Tibial nerve (tissue), 4 donors: ENCODE results near the gene UBE2E1. TPM values are rescaled to one million over a fixed set of nuclear protein-coding genes. Genes with fewer than 3 reads are reported as not detected.

Experiments used
- DNase-seq, 2 donors: peaks; one replicate each; pipeline ENCODE4 v3.0.0-alpha.2; 2019; ENCODE audit warnings: low spot score in 2 of 2
- H3K27ac ChIP-seq, 4 donors: fragments of 200-600 bp; sonication (generic) in 3 of 4; one replicate each; pipeline ENCODE4 v1.5.1; 2017 to 2019; ENCODE audit warnings: mild to moderate bottlenecking in 1 of 4
- H3K27me3 ChIP-seq, 2 donors: fragments of 200-600 bp; sonication (generic) in 1 of 2; one replicate each; pipeline versions ENCODE4 v1.5.1 to v1.6.0; 2017 to 2019
- H3K36me3 ChIP-seq, 3 donors: fragments of 200-600 bp; sonication (generic); one replicate each; pipeline ENCODE4 v1.5.1; 2018 to 2019
- H3K4me1 ChIP-seq, 4 donors: fragments of 200-600 bp; sonication (generic) in 3 of 4; one replicate each; pipeline ENCODE4 v1.5.1; 2017 to 2019
- H3K4me3 ChIP-seq, 4 donors: fragments of 200-600 bp; sonication (generic) in 3 of 4; one replicate each; pipeline ENCODE4 v1.5.1; 2017 to 2019; ENCODE audit warnings: mild to moderate bottlenecking in 1 of 4, moderate library complexity in 1 of 4
- H3K9me3 ChIP-seq, 4 donors: fragments of 200-600 bp; sonication (generic) in 3 of 4; one replicate each; pipeline ENCODE4 v1.5.1; 2017 to 2019
- EP300 ChIP-seq, 2 donors: sonication (generic); formaldehyde crosslinking; IDR thresholded peaks; one replicate each; pipeline ENCODE4 v1.6.1; 2017; ENCODE audit warnings: antibody characterized with exemption in 2 of 2, mild to moderate bottlenecking in 1 of 2
- POLR2A ChIP-seq, 2 donors: fragments of 450-650 bp; IDR thresholded peaks; one replicate each; pipeline ENCODE4 v1.6.1; 2017; ENCODE audit warnings: antibody characterized with exemption in 2 of 2, mild to moderate bottlenecking in 2 of 2, moderate library complexity in 2 of 2
- WGBS, 2 donors: methylation state at CpG; one replicate each; pipeline ENCODE4 v1.1.5; 2018; 5-methylcytosine and 5-hydroxymethylcytosine counted together
- total RNA-seq, 4 donors: library from RNA; depleted of rRNA; stranded (reverse); fragments of >200 nt; gene quantifications; one replicate each; pipeline ENCODE4 v1.1.0, GENCODE V29; 2016
- TF ChIP-seq, protein P1 (sequence below), 5 experiments: fragments of 200-600 bp in 3 of 5; fragments of 450-650 bp in 2 of 5; sonication (generic) in 3 of 5; IDR thresholded peaks; one replicate each; pipeline ENCODE4 v1.5.1; 2016 to 2019; ENCODE audit warnings: antibody characterized with exemption in 5 of 5, mild to moderate bottlenecking in 3 of 5, moderate library complexity in 2 of 5

Gene UBE2E1
- total RNA-seq, 4 donors from 2014 or later = 55.1 to 132 (median 99.5) TPM

- H3K4me1 ChIP-seq = no peaks in the 10 kb centered on the region
- H3K27me3 ChIP-seq = no peaks in the 10 kb centered on the region
- 74 to 87% methylated on average over 1 of the region's 1 CpG for WGBS, 2 donors
- DNase-seq = no peak
- no peak overlapping the region for H3K4me3 ChIP-seq
- H3K9me3 ChIP-seq = peaks cover 0 to 4% (median 0%) of the 10 kb centered on the region in 4 donors
- H3K27ac ChIP-seq = no peak overlapping the region
- no peak for TF ChIP-seq EP300 (IDR thresholded peaks at IDR 0.05)
- TF ChIP-seq, protein P1, sequence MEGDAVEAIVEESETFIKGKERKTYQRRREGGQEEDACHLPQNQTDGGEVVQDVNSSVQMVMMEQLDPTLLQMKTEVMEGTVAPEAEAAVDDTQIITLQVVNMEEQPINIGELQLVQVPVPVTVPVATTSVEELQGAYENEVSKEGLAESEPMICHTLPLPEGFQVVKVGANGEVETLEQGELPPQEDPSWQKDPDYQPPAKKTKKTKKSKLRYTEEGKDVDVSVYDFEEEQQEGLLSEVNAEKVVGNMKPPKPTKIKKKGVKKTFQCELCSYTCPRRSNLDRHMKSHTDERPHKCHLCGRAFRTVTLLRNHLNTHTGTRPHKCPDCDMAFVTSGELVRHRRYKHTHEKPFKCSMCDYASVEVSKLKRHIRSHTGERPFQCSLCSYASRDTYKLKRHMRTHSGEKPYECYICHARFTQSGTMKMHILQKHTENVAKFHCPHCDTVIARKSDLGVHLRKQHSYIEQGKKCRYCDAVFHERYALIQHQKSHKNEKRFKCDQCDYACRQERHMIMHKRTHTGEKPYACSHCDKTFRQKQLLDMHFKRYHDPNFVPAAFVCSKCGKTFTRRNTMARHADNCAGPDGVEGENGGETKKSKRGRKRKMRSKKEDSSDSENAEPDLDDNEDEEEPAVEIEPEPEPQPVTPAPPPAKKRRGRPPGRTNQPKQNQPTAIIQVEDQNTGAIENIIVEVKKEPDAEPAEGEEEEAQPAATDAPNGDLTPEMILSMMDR (IDR thresholded peaks at IDR 0.05) = no peak
- TF ChIP-seq POLR2A (IDR thresholded peaks at IDR 0.05) = no peak
- H3K36me3 ChIP-seq = no peaks in the 10 kb centered on the region
Observed at GRCh38 chr3:23937296-23937695, 131.5 kb downstream of the UBE2E1 start.

GRCh38 chr3:23938688-23939087 is 132.9 kb downstream of the UBE2E1 start:
- Histone ChIP-seq H3K27me3 (no peaks in the 10 kb centered on the region), H3K36me3 (no peaks in the 10 kb centered on the region), H3K9me3 (peaks cover 0 to 4% (median 0%) of the 10 kb centered on the region in 4 donors), H3K4me1 (no peaks in the 10 kb centered on the region), H3K27ac (no peak overlapping the region), H3K4me3 (no peak overlapping the region)
- DNase-seq = no peak
- TF ChIP-seq EP300 (IDR thresholded peaks at IDR 0.05) (no peak), POLR2A (IDR thresholded peaks at IDR 0.05) (no peak)
- TF ChIP-seq, protein P1 (IDR thresholded peaks at IDR 0.05) = no peak

GRCh38 chr3:23940775-23941174 is 135.0 kb downstream of the UBE2E1 start:
- WGBS, 2 donors = 50 to 72% methylated on average over 5 of the region's 5 CpGs

More at GRCh38 chr3:23940775-23941174, 135.0 kb downstream of the UBE2E1 start:
- no peak for DNase-seq
- Histone ChIP-seq H3K4me3 (no peak overlapping the region), H3K9me3 (peaks cover 0 to 4% (median 0%) of the 10 kb centered on the region in 4 donors), H3K27me3 (no peaks in the 10 kb centered on the region), H3K27ac (no peak overlapping the region), H3K4me1 (peaks cover 0 to 8% (median 0%) of the 10 kb centered on the region in 4 donors), H3K36me3 (no peaks in the 10 kb centered on the region)
- no peak for TF ChIP-seq POLR2A (IDR thresholded peaks at IDR 0.05)
- no peak for TF ChIP-seq EP300 (IDR thresholded peaks at IDR 0.05)
- TF ChIP-seq, protein P1 (IDR thresholded peaks at IDR 0.05) = no peak

Other genes with a start within 250 kb of the UBE2E1 start
- gene NKIRAS1, start 111.0 kb downstream of the UBE2E1 start, total RNA-seq = 10 to 100 TPM in 2 of 4 donors, 1 to 10 TPM in 2; 6.6 to 14.9 (median 9.3) TPM
- 1,000 to 10,000 TPM; 1,296 to 1,829 (median 1,447) TPM for gene RPL15, start 111.2 kb downstream of the UBE2E1 start, total RNA-seq
- 10 to 100 TPM; 27.3 to 68.2 (median 52.8) TPM for gene NR1D2, start 139.3 kb downstream of the UBE2E1 start, total RNA-seq